Loucy (cell line): ENCODE measurements around the gene ALDOA.

Experiments used
- CTCF ChIP-seq: fragments of 200-600 bp; sonication (generic); conservative IDR thresholded peaks from 2 replicates; pipeline ENCODE4 v1.5.1; 2014; ENCODE audit warnings: mild to moderate bottlenecking, antibody characterized with exemption, low read length
- EZH2phosphoT487 ChIP-seq: fragments of 200-600 bp; IDR thresholded peaks from 2 replicates; pipeline ENCODE4 v1.6.1; 2018; ENCODE audit warnings: antibody characterized with exemption, mild to moderate bottlenecking, moderate library complexity, borderline replicate concordance

- TF ChIP-seq CTCF (no peak), EZH2phosphoT487 (no peak)
Measured at GRCh38 chr16:30064729-30065101, 845 bp upstream of the ALDOA start.
